ENCODE measurements around the gene LAGE3. TPM values are rescaled to one million over a fixed set of nuclear protein-coding genes. Genes with fewer than 3 reads are reported as not detected.
A peak's percentile ranks its signal among the peaks of the same experiment; 100 is the strongest.

The LAGE3 gene, protein sequence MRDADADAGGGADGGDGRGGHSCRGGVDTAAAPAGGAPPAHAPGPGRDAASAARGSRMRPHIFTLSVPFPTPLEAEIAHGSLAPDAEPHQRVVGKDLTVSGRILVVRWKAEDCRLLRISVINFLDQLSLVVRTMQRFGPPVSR
- total RNA-seq (7.7 TPM), polyA plus RNA-seq (33.0 TPM)

DNA sequence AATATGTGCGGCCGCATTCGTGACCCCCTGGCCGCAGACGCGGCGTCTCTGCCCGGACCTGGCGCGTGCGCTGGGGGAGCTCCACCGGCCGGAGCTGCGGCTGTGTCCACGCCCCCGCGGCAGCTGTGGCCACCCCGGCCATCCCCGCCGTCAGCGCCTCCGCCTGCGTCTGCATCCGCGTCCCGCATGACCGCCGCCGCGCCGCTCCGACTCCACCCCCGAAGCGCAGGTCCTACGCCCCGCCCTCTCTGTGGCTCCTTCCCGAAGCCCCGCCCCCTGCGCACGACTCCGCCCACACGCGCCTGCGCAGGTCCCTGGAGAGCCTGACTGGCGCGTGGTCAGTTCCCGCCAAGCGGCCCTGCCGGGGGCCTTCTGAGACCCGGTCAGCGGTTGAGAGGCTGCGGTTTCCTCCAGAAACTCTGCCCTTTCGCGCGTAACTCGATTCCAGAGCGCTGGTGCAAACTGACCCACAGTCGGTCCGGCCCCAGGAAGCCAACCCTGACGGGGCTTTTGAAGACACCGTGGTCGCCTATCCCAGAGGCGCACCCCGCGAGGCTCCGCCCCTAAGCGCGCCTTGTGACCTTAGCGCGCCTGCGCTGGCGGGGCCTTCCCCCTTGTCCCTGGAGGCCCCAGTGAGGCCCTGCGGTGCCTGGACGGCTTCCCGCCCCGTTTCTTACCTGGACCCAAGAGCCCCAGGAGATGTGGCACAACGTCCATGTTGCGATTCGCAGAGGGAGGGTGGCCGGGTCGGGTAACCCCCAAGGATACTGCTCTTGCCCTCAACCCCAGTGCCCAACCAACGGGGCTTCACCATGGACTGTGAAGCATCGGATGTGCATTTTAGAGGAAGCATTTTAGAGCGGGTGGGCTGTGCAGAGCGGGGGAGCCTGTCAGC is at the start of gene LAGE3:
LAGE3 (minus strand) TSS at position 554 of the 895 bp plus-strand sequence; CDS start at position 188, 366 bp downstream.
- 3% methylated on average over 83 of the region's 85 CpGs for WGBS
- peak within 1 kb of the TSS; percentile 51 for H3K4me3 ChIP-seq (ENCODE audit: low read depth, low read length)
- peaks cover 1% of the 10 kb centered on the region for H3K36me3 ChIP-seq (ENCODE audit: insufficient read depth)
- H3K4me1 ChIP-seq (ENCODE audit: insufficient read depth): no peaks in the 10 kb centered on the region
- DNase-seq (ENCODE audit: extremely low spot score): peak; percentile 52
- peak within 1 kb of the TSS; percentile 50 for H3K27ac ChIP-seq (ENCODE audit: low read depth)

DNA sequence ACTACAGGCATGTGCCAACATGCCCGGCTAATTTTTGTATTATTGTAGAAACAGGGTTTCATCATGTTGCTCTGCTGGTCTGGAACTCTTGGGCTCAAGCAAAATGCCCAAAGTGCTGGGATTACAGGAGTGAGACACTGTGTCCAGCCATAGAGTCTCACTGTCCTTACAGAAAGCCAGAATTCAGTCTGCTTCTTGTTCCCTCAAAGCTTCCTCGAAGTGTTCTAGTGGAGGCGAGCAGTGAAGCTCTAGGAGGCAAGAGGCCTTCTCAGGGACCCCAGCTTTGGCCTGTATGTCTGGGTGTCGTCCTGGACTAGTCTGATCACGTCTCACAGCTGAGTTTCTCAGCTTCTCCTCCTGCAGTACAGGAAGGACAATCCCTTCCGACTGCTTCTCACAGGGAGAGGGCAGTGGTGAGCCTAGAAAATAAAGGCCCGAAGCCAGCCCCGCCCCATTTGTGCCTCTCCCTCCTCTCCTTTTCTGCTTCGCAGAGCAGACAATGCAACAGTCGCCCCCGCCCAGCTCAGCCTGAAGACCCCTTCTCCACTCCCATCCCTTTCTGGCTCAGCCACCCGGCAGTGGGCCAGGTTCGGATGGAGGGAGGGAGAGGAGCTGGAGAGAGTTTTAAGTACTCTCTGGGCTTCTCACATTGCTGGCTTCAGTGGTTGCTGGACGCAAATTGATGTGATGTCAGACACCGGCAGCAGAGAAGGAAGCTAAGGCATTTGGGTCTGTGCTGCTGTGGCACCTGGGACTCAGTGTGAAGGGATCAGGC is 48.0 kb upstream of the LAGE3 start:
- Histone ChIP-seq H3K4me1 (ENCODE audit: insufficient read depth) (no peaks in the 10 kb centered on the region), H3K36me3 (ENCODE audit: insufficient read depth) (no peaks in the 10 kb centered on the region), H3K27ac (ENCODE audit: low read depth) (peak overlapping the region; percentile 74), H3K4me3 (ENCODE audit: low read depth, low read length) (no peak overlapping the region)
- DNase-seq (ENCODE audit: extremely low spot score): peak; percentile 83
- WGBS: 3% methylated on average over 15 of the region's 15 CpGs

DNA sequence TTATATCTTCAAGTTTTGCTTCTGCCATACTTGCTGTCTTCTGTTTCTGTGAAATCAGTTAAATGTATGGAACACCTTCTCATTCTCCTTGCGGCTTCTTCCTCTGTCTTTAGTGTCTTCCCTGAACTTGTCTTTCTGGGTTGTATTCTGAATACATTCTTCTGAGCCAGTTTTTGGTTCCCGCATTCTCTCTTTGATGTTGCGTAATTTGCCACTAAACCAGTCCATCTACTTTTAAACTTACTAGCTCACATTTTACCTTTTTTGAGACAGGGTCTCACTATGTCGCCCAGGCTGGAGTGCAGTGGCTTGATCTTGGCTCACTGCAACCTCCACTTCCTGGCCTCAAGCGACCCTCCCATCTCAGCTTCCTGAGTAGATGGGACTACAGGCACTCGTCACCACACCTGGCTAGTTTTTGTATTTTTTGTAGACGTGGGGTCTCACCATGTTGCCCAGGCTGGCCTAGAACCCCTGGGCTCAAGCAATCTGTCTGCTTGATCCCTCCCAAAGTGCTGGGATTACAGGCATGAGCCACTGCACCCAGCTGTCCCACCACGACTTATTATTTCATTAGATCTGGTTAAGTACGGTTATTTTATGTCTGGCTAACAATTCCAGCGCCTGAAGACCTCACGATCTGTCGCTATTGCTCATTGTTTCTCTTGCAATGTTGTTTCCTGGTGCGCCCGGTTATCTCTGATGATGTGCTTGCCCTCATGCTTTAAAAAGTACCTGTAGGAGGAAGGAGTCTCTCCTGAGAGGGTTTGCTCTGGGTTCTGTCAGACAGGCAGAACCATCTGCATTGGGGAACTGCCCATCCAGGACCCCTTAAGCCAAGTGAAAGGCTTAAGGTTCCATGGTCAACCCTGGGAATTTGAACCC is 46.8 kb upstream of the LAGE3 start:
- Histone ChIP-seq H3K27ac (ENCODE audit: low read depth) (peak overlapping the region; percentile 28), H3K4me3 (ENCODE audit: low read depth, low read length) (no peak overlapping the region), H3K4me1 (ENCODE audit: insufficient read depth) (no peaks in the 10 kb centered on the region), H3K36me3 (ENCODE audit: insufficient read depth) (no peaks in the 10 kb centered on the region)
- WGBS: 81% methylated on average over 14 of the region's 14 CpGs
- no peak for DNase-seq (ENCODE audit: extremely low spot score)

DNA sequence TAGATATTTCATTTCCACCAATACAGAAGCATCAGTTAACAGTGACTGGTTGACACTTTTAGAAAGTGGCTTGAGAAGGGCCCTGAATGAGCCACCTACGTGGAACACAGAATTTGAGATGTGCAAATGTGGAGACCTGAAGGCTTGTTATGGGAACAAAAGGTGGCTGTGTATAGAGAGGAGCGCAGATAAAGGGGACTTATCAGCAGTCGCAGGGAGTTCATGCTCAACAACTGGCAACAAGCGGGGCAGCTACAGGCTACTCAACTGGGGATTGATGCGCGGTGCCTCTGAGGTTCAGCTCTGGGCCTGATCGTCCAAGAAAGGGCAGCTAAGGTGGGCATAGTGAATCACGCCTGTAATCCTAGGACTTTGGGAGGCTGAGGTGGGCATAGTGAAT is 40.3 kb upstream of the LAGE3 start:
- Histone ChIP-seq H3K4me3 (ENCODE audit: low read depth, low read length) (no peak overlapping the region), H3K4me1 (ENCODE audit: insufficient read depth) (no peaks in the 10 kb centered on the region), H3K27ac (ENCODE audit: low read depth) (no peak overlapping the region), H3K36me3 (ENCODE audit: insufficient read depth) (no peaks in the 10 kb centered on the region)
- WGBS: 90% methylated on average over 8 of the region's 8 CpGs
- DNase-seq (ENCODE audit: extremely low spot score): no peak

DNA sequence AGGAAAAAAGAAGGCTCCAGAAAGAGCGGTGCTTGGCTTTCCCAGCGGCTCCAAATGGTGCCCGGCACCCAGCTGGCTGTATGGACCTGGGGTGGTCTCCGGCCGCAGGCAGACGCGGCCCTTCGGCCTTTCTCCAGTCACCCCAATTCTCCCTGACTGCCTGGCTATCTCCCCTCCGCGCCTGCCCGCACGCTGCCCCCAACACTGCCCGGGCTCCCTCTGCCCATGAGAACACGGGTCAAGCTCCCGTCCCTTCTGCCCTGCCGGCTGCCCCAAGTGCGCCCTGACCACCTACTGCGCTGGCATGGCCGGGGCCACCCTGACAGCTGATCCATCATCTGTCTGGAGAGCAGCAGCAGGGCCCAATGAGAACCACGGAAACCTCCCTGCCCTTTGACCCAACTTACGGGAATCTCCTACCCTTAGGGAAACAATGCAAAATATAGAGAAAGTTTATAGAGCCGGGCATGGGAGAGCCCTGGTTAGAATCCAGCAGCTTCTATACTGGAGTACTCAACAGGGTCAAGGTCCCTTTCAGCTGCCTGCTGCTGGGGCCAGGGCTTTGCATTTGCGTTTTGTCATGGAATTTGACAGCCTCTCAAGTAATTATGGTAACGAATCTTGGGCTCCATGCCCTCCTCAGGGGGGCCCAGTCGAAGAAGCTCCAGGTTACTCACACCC is 38.2 kb upstream of the LAGE3 start:
- no peak overlapping the region for H3K4me3 ChIP-seq (ENCODE audit: low read depth, low read length)
- no peaks in the 10 kb centered on the region for H3K36me3 ChIP-seq (ENCODE audit: insufficient read depth)
- H3K27ac ChIP-seq (ENCODE audit: low read depth): peak overlapping the region; percentile 91
- no peaks in the 10 kb centered on the region for H3K4me1 ChIP-seq (ENCODE audit: insufficient read depth)
- 20% methylated on average over 25 of the region's 25 CpGs for WGBS
- no peak for DNase-seq (ENCODE audit: extremely low spot score)

DNA sequence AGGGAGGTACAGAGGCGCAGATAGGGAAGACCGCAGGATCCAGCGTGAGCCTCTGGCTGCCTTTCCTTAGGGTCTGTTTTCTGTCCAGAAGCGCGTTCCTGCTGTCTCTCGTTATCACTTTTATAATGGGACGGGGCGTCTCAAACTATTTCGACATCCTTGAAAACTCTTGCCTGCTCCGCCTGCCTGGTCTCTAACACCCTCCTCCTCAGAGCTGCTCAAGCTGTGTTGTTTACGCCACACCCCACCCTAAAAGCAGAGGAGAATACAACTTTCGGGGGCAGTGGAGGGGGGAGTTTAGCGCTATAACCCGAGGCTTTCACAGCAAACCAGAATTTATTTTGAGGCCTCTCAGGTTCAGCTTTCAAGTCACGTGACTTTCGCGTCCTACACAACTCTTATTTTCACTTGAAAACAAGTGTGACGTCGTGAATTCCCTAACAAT is 37.6 kb upstream of the LAGE3 start:
- peak; percentile 59 for DNase-seq (ENCODE audit: extremely low spot score)
- peak overlapping the region; percentile 15 for H3K4me3 ChIP-seq (ENCODE audit: low read depth, low read length)
- 2% methylated on average over 19 of the region's 19 CpGs for WGBS

DNA sequence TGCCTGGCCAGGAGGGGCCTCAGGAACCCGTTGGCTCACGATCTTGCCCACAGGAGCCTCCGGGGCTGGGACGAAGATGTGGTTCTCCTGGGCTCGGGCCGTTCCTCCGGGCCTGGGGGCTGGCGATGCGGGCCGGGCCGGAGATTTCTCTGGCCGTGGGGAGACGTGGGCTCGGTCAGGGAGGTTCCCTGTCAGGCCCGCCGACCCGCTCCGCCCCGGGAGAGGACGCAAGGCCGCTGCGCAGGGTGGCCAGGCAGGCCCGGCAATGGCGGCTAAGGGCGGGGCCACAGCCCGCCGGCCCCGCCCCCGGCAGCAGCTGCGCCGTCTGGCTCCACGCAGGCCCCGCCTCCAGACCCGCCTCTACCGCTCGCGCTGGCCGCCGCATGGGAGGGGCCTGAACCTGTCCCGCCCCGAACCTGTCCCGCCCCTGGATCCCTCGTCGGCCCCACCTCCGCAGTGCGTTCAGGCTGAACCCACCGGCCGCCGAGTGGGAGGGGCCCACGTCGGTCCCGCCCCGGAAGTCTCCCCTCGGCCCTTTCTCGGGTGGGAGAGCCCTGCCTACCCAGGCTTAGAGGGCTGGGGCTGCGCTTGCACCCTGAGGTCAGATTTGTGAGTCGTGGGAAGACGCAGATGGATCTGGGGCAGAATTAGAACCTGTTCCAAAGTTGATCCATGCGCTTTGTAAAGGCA is 37.0 kb upstream of the LAGE3 start, which contains the start of gene FAM3A:
FAM3A (minus strand) TSS at position 267 of the 690 bp plus-strand sequence. CDS start 460 bp downstream, outside the sequence.
- H3K4me3 ChIP-seq (ENCODE audit: low read depth, low read length): peak within 1 kb of the TSS; percentile 59
- WGBS: under 1% methylated on average over 56 of the region's 59 CpGs
- no peaks in the 10 kb centered on the region for H3K36me3 ChIP-seq (ENCODE audit: insufficient read depth)
- DNase-seq (ENCODE audit: extremely low spot score): peak; percentile 76
- no peaks in the 10 kb centered on the region for H3K4me1 ChIP-seq (ENCODE audit: insufficient read depth)
- H3K27ac ChIP-seq (ENCODE audit: low read depth): peak within 1 kb of the TSS; percentile 91

More for the DNA sequence above, 37.6 kb upstream of the LAGE3 start:
- H3K4me1 ChIP-seq (ENCODE audit: insufficient read depth): no peaks in the 10 kb centered on the region
- H3K36me3 ChIP-seq (ENCODE audit: insufficient read depth): no peaks in the 10 kb centered on the region
- peak overlapping the region; percentile 91 for H3K27ac ChIP-seq (ENCODE audit: low read depth)

DNA sequence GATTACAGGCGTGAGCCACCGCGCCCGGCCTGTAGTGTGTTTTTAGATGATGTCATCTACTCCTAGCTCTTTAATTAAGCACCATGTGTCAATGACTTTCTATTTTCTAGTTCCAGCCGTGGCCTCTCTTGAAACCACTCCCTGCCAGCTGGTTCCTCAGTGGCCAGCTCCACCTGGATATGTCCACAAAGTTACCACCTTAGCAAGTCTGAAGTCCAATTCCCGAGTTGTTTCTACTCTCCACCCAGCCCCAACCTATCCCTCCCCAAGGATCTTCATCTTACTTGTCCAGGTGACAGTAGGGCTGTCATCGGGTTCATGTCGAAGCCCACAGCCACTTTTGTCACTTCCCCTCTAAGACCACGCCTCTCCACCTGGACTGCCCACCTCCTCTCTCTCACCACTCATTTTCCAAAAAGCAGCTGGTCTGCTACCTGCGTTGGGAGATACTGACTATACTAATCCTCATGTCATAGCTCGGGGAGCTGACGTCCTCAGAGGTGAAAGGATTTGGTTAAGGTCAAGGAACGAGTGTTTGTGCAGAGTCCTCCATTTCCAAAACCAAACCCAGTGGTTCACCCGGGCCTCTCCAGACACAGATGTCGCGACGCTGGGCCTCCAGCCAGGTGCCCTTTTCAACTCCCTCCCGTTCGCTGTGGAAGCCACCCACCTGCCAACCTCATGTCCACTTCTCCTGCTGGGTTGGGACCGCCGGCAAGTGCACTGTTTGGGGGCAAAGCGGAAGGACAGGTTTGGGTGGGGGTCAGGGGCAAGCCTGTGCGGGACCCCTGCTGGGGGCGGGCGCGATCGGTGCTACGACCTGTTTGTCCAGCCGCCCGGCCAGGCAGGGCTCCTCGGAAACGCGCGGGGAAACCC is 36.2 kb upstream of the LAGE3 start:
- Histone ChIP-seq H3K36me3 (ENCODE audit: insufficient read depth) (no peaks in the 10 kb centered on the region), H3K4me1 (ENCODE audit: insufficient read depth) (no peaks in the 10 kb centered on the region), H3K27ac (ENCODE audit: low read depth) (peak overlapping the region; percentile 89), H3K4me3 (ENCODE audit: low read depth, low read length) (peak overlapping the region; percentile 59)
- 15% methylated on average over 34 of the region's 34 CpGs for WGBS
- DNase-seq (ENCODE audit: extremely low spot score): no peak

DNA sequence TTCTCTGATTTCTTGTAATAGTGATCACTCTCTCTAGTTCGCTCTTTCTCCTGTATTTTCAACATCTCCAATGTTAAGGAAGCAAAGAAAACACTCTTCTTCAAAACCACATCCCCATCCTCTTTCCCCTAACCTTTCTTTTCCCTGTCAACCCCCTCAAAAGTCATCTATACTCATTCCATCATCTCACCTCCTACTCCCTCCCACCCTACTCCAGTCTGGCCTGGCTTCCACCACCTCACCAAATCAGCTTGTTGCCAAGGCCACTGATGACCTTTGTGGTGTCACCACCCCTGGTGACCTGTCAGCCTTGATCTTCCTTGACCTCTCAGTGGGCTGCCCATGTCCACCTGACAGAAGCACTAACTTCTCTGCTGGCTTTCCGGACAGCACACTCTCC is 34.6 kb upstream of the LAGE3 start:
- 94% methylated on average over 2 of the region's 2 CpGs for WGBS
- no peak overlapping the region for H3K4me3 ChIP-seq (ENCODE audit: low read depth, low read length)
- H3K4me1 ChIP-seq (ENCODE audit: insufficient read depth): no peaks in the 10 kb centered on the region
- DNase-seq (ENCODE audit: extremely low spot score): no peak
- H3K36me3 ChIP-seq (ENCODE audit: insufficient read depth): no peaks in the 10 kb centered on the region
- no peak overlapping the region for H3K27ac ChIP-seq (ENCODE audit: low read depth)

DNA sequence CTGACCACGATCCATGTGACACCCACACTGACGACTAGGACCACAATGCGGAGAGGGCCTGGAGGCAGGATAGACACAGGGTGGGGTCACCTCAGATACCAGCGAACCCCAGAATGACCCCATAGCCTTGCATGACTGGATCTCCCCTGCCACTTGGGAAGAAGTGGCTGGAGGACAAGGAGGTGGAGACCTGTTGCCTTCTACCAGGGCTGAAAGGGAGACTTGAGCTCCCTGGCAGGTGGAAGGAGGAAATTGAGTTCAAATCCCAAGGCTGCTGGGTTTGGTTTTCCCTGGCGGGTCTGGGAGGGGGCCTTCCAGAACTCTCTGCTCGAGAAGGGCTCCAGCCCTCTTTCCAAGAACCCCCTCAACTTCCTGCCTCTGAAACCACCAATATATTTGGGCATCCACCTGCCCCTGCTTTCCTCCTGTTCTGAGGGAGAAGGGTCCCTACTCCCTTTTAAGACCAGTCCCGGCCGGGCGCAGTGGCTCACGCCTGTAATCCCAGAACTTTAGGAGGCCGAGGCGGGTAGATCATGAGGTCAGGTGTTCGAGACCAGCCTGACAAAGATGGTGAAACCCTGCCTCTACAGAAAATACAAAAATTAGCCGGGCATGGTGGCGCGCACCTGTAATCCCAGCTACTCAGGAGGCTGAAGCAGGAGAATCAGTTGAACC is 33.9 kb upstream of the LAGE3 start:
- Histone ChIP-seq H3K4me3 (ENCODE audit: low read depth, low read length) (no peak overlapping the region), H3K36me3 (ENCODE audit: insufficient read depth) (no peaks in the 10 kb centered on the region), H3K27ac (ENCODE audit: low read depth) (no peak overlapping the region), H3K4me1 (ENCODE audit: insufficient read depth) (no peaks in the 10 kb centered on the region)
- whole genome bisulfite sequencing: 93% methylated on average over 16 of the region's 16 CpGs
- DNase-seq (ENCODE audit: extremely low spot score): no peak

DNA sequence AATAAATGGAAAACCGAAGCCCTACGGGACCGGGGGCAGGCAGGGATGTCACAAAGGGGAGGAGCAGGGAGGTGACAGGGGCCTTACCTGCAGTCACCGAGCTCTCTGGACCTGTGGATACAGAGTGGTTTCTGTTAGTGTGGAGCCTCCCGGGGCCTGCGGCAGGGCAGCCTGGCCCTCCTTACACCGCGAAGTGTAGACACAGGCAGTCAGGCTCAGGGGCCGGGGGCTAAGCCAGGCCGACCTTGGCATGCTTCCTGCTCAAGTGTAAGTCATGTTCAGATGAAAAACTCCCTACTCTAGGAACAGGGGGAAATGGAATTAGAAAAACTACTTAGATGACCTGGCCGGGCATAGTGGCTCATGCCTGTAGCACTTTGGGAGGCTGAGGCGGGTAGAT is 32.7 kb upstream of the LAGE3 start:
- H3K4me3 ChIP-seq (ENCODE audit: low read depth, low read length): no peak overlapping the region
- WGBS: 74% methylated on average over 12 of the region's 12 CpGs
- H3K36me3 ChIP-seq (ENCODE audit: insufficient read depth): no peaks in the 10 kb centered on the region
- no peaks in the 10 kb centered on the region for H3K4me1 ChIP-seq (ENCODE audit: insufficient read depth)
- H3K27ac ChIP-seq (ENCODE audit: low read depth): no peak overlapping the region
- no peak for DNase-seq (ENCODE audit: extremely low spot score)

Data from urinary bladder (tissue), 4 donors.